ENCODE measurements around the gene CYGB.

CYGB gene

GRCh38 chr17:76581515-76581914 is 44.0 kb upstream of the CYGB start:
- TF ChIP-seq CTCF (conservative IDR thresholded peaks at IDR 0.05; ENCODE audit: low read length): no peak

GRCh38 chr17:76579281-76579680 is 41.8 kb upstream of the CYGB start:
- no peak overlapping the region for H3K4me3 ChIP-seq (ENCODE audit: low read length)
- no peak for DNase-seq (ENCODE audit: low read depth)
- no peak for TF ChIP-seq CTCF (conservative IDR thresholded peaks at IDR 0.05; ENCODE audit: low read length)

More at GRCh38 chr17:76581515-76581914, 44.0 kb upstream of the CYGB start:
- H3K4me3 ChIP-seq (ENCODE audit: low read length): no peak overlapping the region
- DNase-seq (ENCODE audit: low read depth): no peak

GRCh38 chr17:76578376-76578775 is 40.9 kb upstream of the CYGB start:
- no peak overlapping the region for H3K4me3 ChIP-seq (ENCODE audit: low read length)
- no peak for TF ChIP-seq CTCF (conservative IDR thresholded peaks at IDR 0.05; ENCODE audit: low read length)
- DNase-seq (ENCODE audit: low read depth): no peak

- no peak overlapping the region for H3K4me3 ChIP-seq (ENCODE audit: low read length)
- no peak for DNase-seq (ENCODE audit: low read depth)
- TF ChIP-seq CTCF (conservative IDR thresholded peaks at IDR 0.05; ENCODE audit: low read length): no peak
Measured at GRCh38 chr17:76577876-76578275, 40.4 kb upstream of the CYGB start.

GRCh38 chr17:76576189-76576588 is 38.7 kb upstream of the CYGB start:
- no peak overlapping the region for H3K4me3 ChIP-seq (ENCODE audit: low read length)
- no peak for TF ChIP-seq CTCF (conservative IDR thresholded peaks at IDR 0.05; ENCODE audit: low read length)
- DNase-seq (ENCODE audit: low read depth): no peak

GRCh38 chr17:76575570-76575969 is 38.1 kb upstream of the CYGB start:
- H3K4me3 ChIP-seq (ENCODE audit: low read length): no peak overlapping the region
- TF ChIP-seq CTCF (conservative IDR thresholded peaks at IDR 0.05; ENCODE audit: low read length): no peak
- DNase-seq (ENCODE audit: low read depth): no peak

GRCh38 chr17:76574166-76574565 is 36.7 kb upstream of the CYGB start:
- H3K4me3 ChIP-seq (ENCODE audit: low read length): no peak overlapping the region
- no peak for TF ChIP-seq CTCF (conservative IDR thresholded peaks at IDR 0.05; ENCODE audit: low read length)

More at GRCh38 chr17:76574166-76574565, 36.7 kb upstream of the CYGB start:
- DNase-seq (ENCODE audit: low read depth): no peak
